Inflammatory macrophage treated with lipopolysaccharide for 4 hours (primary cell): ENCODE data around the gene TGFBRAP1.

Experiments
- DNase-seq: peaks from one replicate; pipeline ENCODE4 v3.0.0-alpha.2; 2020

Gene TGFBRAP1

GRCh38 chr2:105236060-105236424 is 93.5 kb downstream of the TGFBRAP1 start:
- DNase-seq, result no peak

- DNase-seq, result peak; percentile 74
These were observed 94.0 kb downstream of the TGFBRAP1 start for GRCh38 chr2:105235388-105236059.

GRCh38 chr2:105231232-105231619 is 98.3 kb downstream of the TGFBRAP1 start:
- no peak for DNase-seq

- DNase-seq, result no peak
These were observed 105.1 kb downstream of the TGFBRAP1 start for GRCh38 chr2:105224444-105224843.

- DNase-seq, result no peak
These were observed 108.9 kb downstream of the TGFBRAP1 start for GRCh38 chr2:105220604-105221003.

- no peak for DNase-seq
These were observed 113.8 kb downstream of the TGFBRAP1 start for GRCh38 chr2:105215586-105216192.
